ENCODE results near the gene ABHD3. TPM values are rescaled to one million over a fixed set of nuclear protein-coding genes. Genes with fewer than 3 reads are reported as not detected.

The ABHD3 gene
- total and polyA plus RNA-seq, 11 donors, result 2.1 to 15.6 (median 4.8) TPM

- no peaks in the 10 kb centered on the region for H3K27me3 ChIP-seq
- no peaks in the 10 kb centered on the region for H3K36me3 ChIP-seq
- peaks cover 0 to 43% (median 22%) of the 10 kb centered on the region in 12 donors for H3K4me1 ChIP-seq
- DNase-seq (peak in 4 of 5 donors; percentile 31 to 49 (median 40)), ATAC-seq (peak in 2 of 4 donors; percentile 4 to 5)
- H3K9me3 ChIP-seq, result peaks cover 0 to 7% (median 0%) of the 10 kb centered on the region in 12 donors
- H3K27ac ChIP-seq, result peak overlapping the region; percentile 96 to 99 (median 98)
- TF ChIP-seq POLR2A (IDR thresholded peaks at IDR 0.05) (no peak), CTCF (IDR thresholded peaks at IDR 0.05) (peak in 1 of 12 donors; percentile 14)
- peak overlapping the region; percentile 71 to 96 (median 89) for H3K4me3 ChIP-seq
- WGBS, 4 donors, result 1 to 2% (median 1%) methylated on average over 26 to 49 of the region's 49 CpGs
- intact Hi-C loops (cut with DNase I), result loop anchor here in 8 of 10 donors (2.0 to 10.0 kb wide), 8 partner anchors 34 to 139 kb away; partner anchors contain the start of genes ABHD3 (in 2 of the 8), ESCO1 (in 2 of the 8) and SNRPD1 (in 2 of the 8)
These were observed 37.2 kb upstream of the ABHD3 start for GRCh38 chr18:21741562-21742314.

GRCh38 chr18:21741312-21741561, 36.7 kb upstream of the ABHD3 start:
- DNase-seq (peak in 1 of 5 donors; percentile 74), ATAC-seq (peak in 1 of 4 donors; percentile 18)
- Histone ChIP-seq H3K9me3 (peaks cover 0 to 8% (median 0%) of the 10 kb centered on the region in 12 donors), H3K4me3 (peak overlapping the region; percentile 71 to 96 (median 89)), H3K36me3 (no peaks in the 10 kb centered on the region), H3K4me1 (peaks cover 0 to 38% (median 19%) of the 10 kb centered on the region in 12 donors), H3K27ac (peak overlapping the region; percentile 96 to 99 (median 98)), H3K27me3 (no peaks in the 10 kb centered on the region)
- intact Hi-C loops (cut with DNase I), result loop anchor here in 8 of 10 donors (2.0 to 10.0 kb wide), 8 partner anchors 34 to 139 kb away; partner anchors contain the start of genes ABHD3 (in 2 of the 8), ESCO1 (in 2 of the 8) and SNRPD1 (in 2 of the 8)
- WGBS, 4 donors, result 1 to 2% (median 1%) methylated on average over 16 to 41 of the region's 41 CpGs
- TF ChIP-seq POLR2A (IDR thresholded peaks at IDR 0.05) (no peak), CTCF (IDR thresholded peaks at IDR 0.05) (no peak)

- Histone ChIP-seq H3K36me3 (no peaks in the 10 kb centered on the region), H3K4me3 (peak within 1 kb of the TSS; percentile 71 to 96 (median 89)), H3K27ac (peak within 1 kb of the TSS; percentile 96 to 99 (median 98)), H3K9me3 (peaks cover 0 to 8% (median 0%) of the 10 kb centered on the region in 12 donors), H3K27me3 (no peaks in the 10 kb centered on the region), H3K4me1 (peaks cover 0 to 38% (median 18%) of the 10 kb centered on the region in 12 donors)
- TF ChIP-seq POLR2A (IDR thresholded peaks at IDR 0.05) (peak in 1 of 2 donors; percentile 74), CTCF (IDR thresholded peaks at IDR 0.05) (no peak)
- 0 to 1% (median 0%) methylated on average over 22 to 76 of the region's 76 CpGs for WGBS, 4 donors
- ATAC-seq, result peak; percentile 99 to 100 (median 100)
- intact Hi-C loops (cut with DNase I), result loop anchor here in 8 of 10 donors (1.0 to 10.0 kb wide), 9 partner anchors 33 to 138 kb away; partner anchors contain the start of genes ABHD3 (in 3 of the 8), ESCO1 (in 2 of the 8) and SNRPD1 (in 2 of the 8)
- peak; percentile 99 to 100 (median 99) for DNase-seq
These were observed 36.2 kb upstream of the ABHD3 start, which contains the start of gene MIB1 for GRCh38 chr18:21740538-21741311. Gene MIB1, plus strand, starts transcription at chr18:21740792. Its CDS starts 792 bp downstream, at chr18:21741584.

Measured in heart left ventricle (tissue), 16 donors.